Fibroblast of lung (primary cell): ENCODE measurements around the gene ATP2B2. TPM values are rescaled to one million over a fixed set of nuclear protein-coding genes. Genes with fewer than 3 reads are reported as not detected.

Experiments
- DNase-seq, 2 donors: peaks; one replicate each; pipeline versions ENCODE4 v3.0.0 to v3.0.0-alpha.2; 2010; ENCODE audit warnings: low read depth in 2 of 2
- H2AFZ ChIP-seq: 2 replicates; pipeline ENCODE4 v1.5.1; 2012; ENCODE audit warnings: low read length, control low read depth, inconsistent platforms
- H3K27ac ChIP-seq: 2 replicates; pipeline ENCODE4 v1.5.1; 2011; ENCODE audit warnings: low read length, control low read depth; ENCODE audit not compliant: insufficient read depth
- H3K27me3 ChIP-seq: 2 replicates; pipeline ENCODE4 v1.5.1; 2011; ENCODE audit warnings: mild to moderate bottlenecking, low read length; ENCODE audit not compliant: control insufficient read depth, insufficient read depth
- H3K36me3 ChIP-seq: 2 replicates; pipeline ENCODE4 v1.5.1; 2011; ENCODE audit warnings: low read length; ENCODE audit not compliant: control insufficient read depth, insufficient read depth
- H3K4me1 ChIP-seq: 2 replicates; pipeline ENCODE4 v1.5.1; 2011; ENCODE audit warnings: low read length; ENCODE audit not compliant: control insufficient read depth, insufficient read depth; ENCODE audit errors: extremely low read depth
- H3K4me2 ChIP-seq: 2 replicates; pipeline ENCODE4 v1.5.1; 2011; ENCODE audit warnings: low read length, control low read depth; ENCODE audit not compliant: insufficient read depth; ENCODE audit errors: extremely low read depth
- H3K4me3 ChIP-seq, 4 experiments: fragments of 200-600 bp in 1 of 4; sonication (generic) in 1 of 4; replicated peaks in 1 of 4; 2 replicates each; pipeline ENCODE4 v1.5.1; 2011 to 2016; ENCODE audit warnings: low read length in 4 of 4, low read depth in 3 of 4, mild to moderate bottlenecking in 3 of 4, control low read depth in 2 of 4, inconsistent platforms in 1 of 4, mixed read lengths in 1 of 4; ENCODE audit not compliant: insufficient read depth in 1 of 4; ENCODE audit errors: control extremely low read depth in 1 of 4
- H3K79me2 ChIP-seq: 2 replicates; pipeline ENCODE4 v1.5.1; 2012; ENCODE audit warnings: mild to moderate bottlenecking, low read length, inconsistent platforms; ENCODE audit not compliant: control insufficient read depth, insufficient read depth
- H3K9ac ChIP-seq: 2 replicates; pipeline ENCODE4 v1.5.1; 2011; ENCODE audit warnings: mild to moderate bottlenecking, low read length, control low read depth; ENCODE audit not compliant: insufficient read depth
- H3K9me3 ChIP-seq: 2 replicates; pipeline ENCODE4 v1.5.1; 2012; ENCODE audit warnings: low read depth, low read length; ENCODE audit not compliant: control insufficient read depth, insufficient read depth
- H4K20me1 ChIP-seq: 2 replicates; pipeline ENCODE4 v1.5.1; 2011; ENCODE audit warnings: low read length; ENCODE audit not compliant: control insufficient read depth, insufficient read depth; ENCODE audit errors: extremely low read depth
- CTCF ChIP-seq, 2 donors: IDR thresholded peaks in 1 of 2; conservative IDR thresholded peaks in 1 of 2; 1 replicate in 1 of 2; 2 replicates in 1 of 2; pipeline ENCODE4 v1.5.1; 2011 to 2012; ENCODE audit warnings: low read length in 2 of 2, control low read depth in 1 of 2, inconsistent platforms in 1 of 2, low read depth in 1 of 2, mild to moderate bottlenecking in 1 of 2
- EZH2 ChIP-seq: IDR thresholded peaks from 2 replicates; pipeline ENCODE4 v1.5.1; 2012; ENCODE audit warnings: low read length, control low read depth, mild to moderate bottlenecking; ENCODE audit errors: missing control alignments
- polyA plus RNA-seq, 2 donors: library from polyadenylated mRNA; depleted of rRNA in 1 of 2; stranded (reverse) in 1 of 2; unstranded in 1 of 2; fragments of >200 nt; gene quantifications; 2 replicates each; pipeline ENCODE4 v1.2.1, GENCODE V29; 2011 to 2012; ENCODE audit warnings: missing spikeins in 1 of 2
- total RNA-seq: library from RNA; depleted of rRNA; stranded (reverse); fragments of >200 nt; gene quantifications from 2 replicates; pipeline ENCODE4 v1.2.1, GENCODE V29; 2014

The ATP2B2 gene
- total and polyA plus RNA-seq, 2 donors (not counting 1 experiment from before 2014, with no cell fraction given), result not detected

- no peak for DNase-seq
- Histone ChIP-seq H3K79me2 (no peaks in the 10 kb centered on the region), H3K27me3 (no peaks in the 10 kb centered on the region), H3K4me2 (no peak overlapping the region), H3K27ac (no peak overlapping the region), H4K20me1 (no peaks in the 10 kb centered on the region), H3K4me1 (no peaks in the 10 kb centered on the region), H2AFZ (no peak overlapping the region), H3K9me3 (no peaks in the 10 kb centered on the region), H3K36me3 (no peaks in the 10 kb centered on the region), H3K9ac (no peak overlapping the region), H3K4me3 (no peak overlapping the region)
- TF ChIP-seq EZH2 (no peak), CTCF (conservative IDR thresholded peaks at IDR 0.05 in 1 of 2, IDR thresholded peaks at IDR 0.05 in 1 of 2; ENCODE audit: low read depth in 1 of 2, low read length in 2 of 2) (no peak)
These were observed 219.3 kb downstream of the ATP2B2 start for GRCh38 chr3:10286133-10286524.

GRCh38 chr3:10285272-10286132 is 219.9 kb downstream of the ATP2B2 start:
- no peak overlapping the region for H2AFZ ChIP-seq
- H4K20me1 ChIP-seq, result no peaks in the 10 kb centered on the region
- DNase-seq, result peak in 1 of 2 donors; percentile 53
- TF ChIP-seq CTCF (conservative IDR thresholded peaks at IDR 0.05 in 1 of 2, IDR thresholded peaks at IDR 0.05 in 1 of 2; ENCODE audit: low read depth in 1 of 2, low read length in 2 of 2) (no peak), EZH2 (no peak)
- H3K79me2 ChIP-seq, result no peaks in the 10 kb centered on the region
- H3K4me2 ChIP-seq, result no peak overlapping the region
- no peak overlapping the region for H3K27ac ChIP-seq
- H3K9me3 ChIP-seq, result no peaks in the 10 kb centered on the region
- no peak overlapping the region for H3K9ac ChIP-seq
- no peak overlapping the region for H3K4me3 ChIP-seq
- H3K4me1 ChIP-seq, result no peaks in the 10 kb centered on the region
- H3K36me3 ChIP-seq, result no peaks in the 10 kb centered on the region
- no peaks in the 10 kb centered on the region for H3K27me3 ChIP-seq

GRCh38 chr3:10284496-10284895 is 220.9 kb downstream of the ATP2B2 start:
- no peak for DNase-seq
- Histone ChIP-seq H3K4me2 (no peak overlapping the region), H3K36me3 (peaks cover 7% of the 10 kb centered on the region), H3K4me1 (no peaks in the 10 kb centered on the region), H3K9me3 (no peaks in the 10 kb centered on the region), H2AFZ (no peak overlapping the region), H3K79me2 (no peaks in the 10 kb centered on the region), H3K9ac (no peak overlapping the region), H3K27ac (no peak overlapping the region), H3K27me3 (no peaks in the 10 kb centered on the region), H3K4me3 (no peak overlapping the region), H4K20me1 (no peaks in the 10 kb centered on the region)
- TF ChIP-seq CTCF (conservative IDR thresholded peaks at IDR 0.05 in 1 of 2, IDR thresholded peaks at IDR 0.05 in 1 of 2; ENCODE audit: low read depth in 1 of 2, low read length in 2 of 2), result no peak
- TF ChIP-seq EZH2, result no peak
